UCSD-AML1 (cell line): ENCODE results near the gene PIWIL4.

ENCODE experiments used
- DNase-seq: peaks from one replicate; lab custom pipeline; 2025; ENCODE audit not compliant: unreplicated experiment; lab: John Stamatoyannopoulos, UW

The PIWIL4 gene

DNA sequence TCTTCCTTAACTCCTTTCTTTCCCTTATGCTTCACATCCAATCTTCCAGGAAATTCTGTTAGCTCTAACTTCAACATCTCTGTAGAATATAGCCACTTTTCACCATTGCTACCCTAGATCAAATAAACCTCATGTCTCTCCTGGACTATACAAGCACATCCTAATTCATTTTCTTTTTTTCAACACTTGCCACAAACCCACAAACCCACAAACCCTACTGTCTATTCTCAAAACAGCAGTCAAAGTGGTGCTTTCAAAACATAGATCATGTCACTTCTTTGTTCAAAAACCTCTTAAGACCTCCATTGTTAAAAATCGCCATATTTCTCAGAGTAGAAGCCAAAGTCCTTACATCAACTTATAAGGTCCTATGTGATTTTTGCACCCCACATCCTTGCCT is 94.3 kb downstream of the PIWIL4 start:
- DNase-seq = no peak

DNA sequence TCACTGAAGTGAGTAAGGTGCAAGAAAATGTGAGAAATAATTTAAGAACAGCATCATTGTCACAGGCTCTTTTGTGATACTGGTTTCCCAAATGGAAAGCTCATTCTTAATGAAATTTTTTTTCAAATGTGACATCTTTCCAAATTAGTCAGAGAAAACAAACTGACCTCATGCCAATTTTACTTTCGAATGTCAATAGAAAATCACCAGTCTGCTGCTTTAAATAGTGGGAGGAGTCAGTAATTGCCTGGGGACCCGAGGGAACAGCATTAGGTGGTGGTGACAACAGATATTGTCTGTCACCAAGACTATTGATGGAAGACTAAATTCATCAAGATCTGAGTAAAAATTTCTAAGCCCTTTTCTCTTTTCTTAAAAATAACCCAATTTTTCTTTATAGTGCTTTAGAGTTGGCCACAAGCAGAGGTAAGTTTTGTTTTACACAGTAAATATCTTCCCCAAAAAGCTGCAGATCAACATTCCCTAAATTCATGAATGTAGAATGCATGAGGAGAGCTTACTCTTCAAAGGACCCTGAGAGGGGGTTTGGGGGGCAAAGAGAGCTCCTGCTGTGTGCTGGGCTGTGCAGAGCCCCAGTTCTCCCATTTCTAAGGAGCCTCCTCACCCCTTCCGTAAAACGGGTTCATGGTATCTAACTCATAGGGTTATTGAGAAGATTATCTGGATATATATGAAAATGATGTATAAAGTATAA is 95.1 kb downstream of the PIWIL4 start:
- no peak for DNase-seq

DNA sequence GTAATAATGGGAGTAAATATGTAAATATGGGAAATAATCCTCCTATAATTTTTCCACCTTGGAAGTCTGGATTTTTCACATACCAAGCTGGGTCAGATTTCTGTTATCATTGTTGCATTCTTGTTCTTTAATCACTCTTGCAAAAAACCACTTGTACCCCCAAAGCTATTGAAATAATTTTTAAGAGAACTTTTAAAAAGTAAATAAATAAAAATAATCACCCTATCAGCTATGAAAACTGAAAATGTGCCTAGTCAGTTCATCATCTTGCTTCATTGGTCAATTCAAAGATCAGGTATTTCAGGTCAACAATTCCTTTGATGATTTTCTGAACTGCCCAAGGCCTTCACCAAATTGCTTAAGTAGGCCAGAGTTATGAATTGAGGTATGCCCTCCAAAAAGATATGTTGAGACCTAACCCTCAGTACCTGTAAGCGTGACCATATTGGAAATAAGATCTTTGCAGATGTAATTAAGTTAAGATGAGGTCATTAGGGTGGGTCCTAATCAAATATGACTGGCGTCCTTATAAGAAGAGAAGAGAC is 95.8 kb downstream of the PIWIL4 start:
- no peak for DNase-seq

DNA sequence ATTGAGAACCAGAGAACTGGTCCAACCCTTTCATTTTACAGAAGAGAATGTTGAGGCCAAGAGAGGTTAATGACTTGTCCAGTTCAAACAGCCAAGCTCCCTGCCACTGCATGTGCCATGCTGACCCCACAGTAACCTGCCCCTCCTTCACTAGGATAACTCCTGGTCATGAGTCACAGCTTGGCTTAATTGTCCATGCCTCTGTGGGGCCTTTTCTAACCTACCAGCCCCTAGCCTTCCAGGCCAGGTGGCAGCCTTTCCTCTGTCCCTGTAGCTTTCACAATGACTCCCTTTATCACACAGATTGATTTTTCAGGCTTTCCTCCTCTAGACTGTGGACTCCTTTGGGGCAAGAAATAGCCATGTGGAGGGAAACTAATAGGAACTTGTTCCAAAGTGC is 97.2 kb downstream of the PIWIL4 start:
- no peak for DNase-seq

DNA sequence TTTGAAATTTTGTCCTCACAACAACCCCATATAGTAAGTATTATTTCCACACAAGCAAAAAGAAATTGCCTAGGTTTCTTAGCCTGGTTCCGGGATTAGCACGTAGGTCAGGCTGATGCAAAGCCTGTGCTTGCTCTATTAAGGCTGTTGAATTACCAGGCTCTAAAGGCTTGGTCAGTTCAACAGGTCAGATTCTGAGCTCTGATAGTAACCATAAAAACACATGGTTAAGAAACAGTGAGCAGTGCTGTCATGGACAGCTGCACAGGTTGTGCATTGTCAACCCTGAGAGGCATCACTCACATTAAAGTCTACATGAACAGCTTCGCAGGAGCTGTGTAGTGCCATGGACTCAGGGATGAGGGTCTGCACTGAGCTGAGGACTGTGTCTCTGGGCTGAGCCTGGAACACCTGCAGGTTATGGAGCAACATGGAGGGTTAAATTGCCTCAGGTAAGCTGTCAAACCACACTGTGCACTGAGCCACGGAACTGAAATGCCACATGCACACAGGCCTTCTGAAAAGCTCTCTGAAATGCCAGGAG is 98.0 kb downstream of the PIWIL4 start:
- DNase-seq = no peak

DNA sequence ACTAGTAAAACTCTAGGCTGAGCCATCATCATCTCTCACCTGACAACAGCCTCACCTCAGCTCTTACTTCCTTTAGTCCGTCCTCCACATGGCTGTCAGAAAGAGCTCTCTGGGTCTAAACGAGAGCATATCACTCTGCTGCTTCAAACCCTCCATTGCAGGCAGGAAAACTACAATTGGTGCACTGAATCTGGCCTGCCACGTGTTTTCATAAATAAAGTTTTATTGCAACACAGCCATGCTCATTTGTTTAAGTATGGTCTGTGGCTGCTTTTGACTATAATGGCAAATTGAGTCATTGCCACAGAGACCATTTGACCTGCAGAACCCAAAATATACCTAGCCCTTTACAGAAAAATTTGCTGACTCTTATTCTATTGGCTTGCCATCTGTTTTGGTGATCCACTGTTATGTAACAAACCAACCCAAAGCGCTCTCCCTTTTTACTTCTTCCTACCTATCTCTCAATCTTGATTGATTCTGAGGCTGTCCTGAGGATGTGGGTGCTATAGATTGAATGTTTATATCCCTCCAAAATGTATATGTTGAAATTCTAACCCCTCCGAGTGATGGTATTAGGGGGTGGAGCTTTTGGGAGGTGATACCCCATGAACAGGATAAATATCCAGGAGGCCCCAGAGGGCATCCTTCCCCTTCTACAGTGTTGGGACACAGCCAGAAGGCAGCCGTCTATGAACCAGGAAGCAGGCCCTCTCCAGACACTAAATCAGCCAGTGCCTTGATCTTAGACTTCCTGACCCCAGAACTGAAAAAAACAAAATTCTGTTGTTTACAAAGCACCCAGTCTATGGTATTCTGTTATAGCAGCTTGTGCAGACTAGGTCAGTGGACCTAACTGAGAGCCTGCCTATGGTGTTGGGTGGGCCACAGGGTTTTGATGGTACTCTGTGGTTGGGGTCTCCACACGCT is 99.9 kb downstream of the PIWIL4 start:
- no peak for DNase-seq

DNA sequence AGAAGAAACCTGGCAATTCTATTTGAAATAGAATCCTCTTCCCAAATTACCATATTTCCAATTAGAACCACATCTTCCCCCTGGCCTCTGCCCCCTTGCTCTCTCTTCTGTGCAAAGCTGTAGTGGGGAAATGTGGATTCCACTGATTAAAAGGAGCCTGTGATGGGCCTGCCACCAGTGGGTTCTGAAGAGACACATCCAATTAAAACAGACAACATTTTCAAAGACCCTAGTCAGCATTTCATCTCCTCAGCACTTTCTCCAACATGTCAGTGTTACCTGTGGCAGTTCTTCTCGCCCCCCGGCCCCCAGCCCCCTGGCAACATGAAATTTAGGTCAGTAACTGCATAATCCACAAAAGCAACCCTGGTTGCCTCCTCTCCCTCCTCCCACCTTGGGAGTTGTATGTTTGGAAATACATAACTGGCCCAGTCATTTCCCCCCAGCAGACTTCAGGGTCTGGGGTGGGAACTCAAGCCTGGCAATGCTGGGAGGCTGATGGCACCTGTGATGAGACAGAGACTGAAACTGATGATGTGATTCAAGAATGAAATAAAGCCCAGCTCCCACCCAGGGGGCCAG is 101.1 kb downstream of the PIWIL4 start:
- no peak for DNase-seq

DNA sequence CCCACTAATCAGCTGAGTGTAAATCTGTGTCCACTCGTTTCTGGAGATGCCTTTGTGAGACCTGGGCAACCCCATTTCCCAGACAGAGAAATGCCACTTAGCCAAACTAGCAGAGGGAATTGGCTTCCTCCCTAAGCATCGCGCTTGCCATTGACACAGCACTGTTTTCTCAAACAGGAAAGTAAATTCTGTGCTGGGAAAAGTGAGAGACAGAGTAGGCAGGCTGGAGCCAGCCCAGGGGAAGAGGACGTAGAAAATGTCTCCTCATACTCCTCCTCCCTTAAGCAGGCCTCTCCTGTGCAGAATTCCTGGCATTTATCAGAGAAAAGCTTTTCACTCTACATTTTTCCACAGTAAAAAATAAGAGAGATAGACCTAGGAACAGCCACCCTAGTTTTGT is 101.9 kb downstream of the PIWIL4 start:
- DNase-seq = no peak
